SH-SY5Y (cell line): ENCODE measurements around the gene CHGA.

Experiments used
- GATA2 ChIP-seq: IDR thresholded peaks from 2 replicates; pipeline ENCODE4 v1.6.1; 2011; ENCODE audit warnings: mild to moderate bottlenecking, low read depth, low read length
- GATA3 ChIP-seq: IDR thresholded peaks from 2 replicates; pipeline ENCODE4 v1.6.1; 2011; ENCODE audit warnings: low read depth, mild to moderate bottlenecking, low read length, moderate library complexity

DNA sequence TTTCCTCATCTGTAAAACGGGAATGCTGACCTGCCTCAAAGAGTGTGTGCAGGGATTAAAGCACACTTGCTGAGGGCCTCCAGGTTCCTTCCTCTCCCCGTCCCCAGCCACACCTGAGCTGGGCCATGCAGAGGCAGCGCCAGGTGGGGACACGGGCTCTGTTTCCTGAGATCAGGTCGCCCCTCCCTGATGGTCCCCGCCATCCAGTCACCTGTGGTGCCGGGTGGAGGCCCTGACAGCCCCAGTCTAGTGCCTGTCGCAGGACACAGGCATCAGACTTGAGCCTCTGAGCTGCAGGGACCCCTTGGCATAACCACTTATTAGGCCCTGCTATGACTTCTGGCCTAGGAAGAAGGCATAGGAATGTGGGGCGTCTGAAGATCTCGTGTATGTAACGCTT, 12.5 kb downstream of the CHGA start:
- no peak for TF ChIP-seq GATA2
- no peak for TF ChIP-seq GATA3
